ENCODE measurements around the gene VCAM1.

DNA sequence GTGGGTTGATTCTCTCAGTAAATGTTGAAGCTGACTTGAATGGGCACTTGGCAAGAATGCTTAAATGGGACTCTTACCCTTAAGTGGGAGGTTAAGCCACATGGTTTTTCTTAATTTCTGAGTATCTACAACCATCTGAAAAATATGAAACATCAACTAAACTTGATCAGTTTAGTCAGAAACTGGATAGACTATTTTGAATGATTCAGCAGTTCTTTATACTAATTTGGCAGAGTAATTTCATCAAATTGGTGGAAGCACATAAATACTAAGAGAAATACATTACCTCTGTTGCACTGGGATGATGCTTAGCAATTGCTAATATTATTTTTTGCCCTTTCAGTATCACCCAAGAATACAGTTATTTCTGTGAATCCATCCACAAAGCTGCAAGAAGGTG is 4.7 kb downstream of the VCAM1 start:
- TF ChIP-seq POLR2A (IDR thresholded peaks at IDR 0.05; ENCODE audit: low read depth, low read length) (no peak), POLR2AphosphoS5 (IDR thresholded peaks at IDR 0.05; ENCODE audit: low read depth, low read length) (no peak), TAF1 (IDR thresholded peaks at IDR 0.05; ENCODE audit: borderline replicate concordance, low read depth, low read length) (no peak)

All from GM12892 (cell line).